DMS153 treated with DMSO at 0.1 percent for 48 hours (cell line): ENCODE data around the gene SLC44A1.
A peak's percentile ranks its signal among the peaks of the same experiment; 100 is the strongest.

Experiments
- DNase-seq: peaks from one replicate; lab custom pipeline; 2025; ENCODE audit not compliant: unreplicated experiment; lab: John Stamatoyannopoulos, UW

Gene SLC44A1

DNA sequence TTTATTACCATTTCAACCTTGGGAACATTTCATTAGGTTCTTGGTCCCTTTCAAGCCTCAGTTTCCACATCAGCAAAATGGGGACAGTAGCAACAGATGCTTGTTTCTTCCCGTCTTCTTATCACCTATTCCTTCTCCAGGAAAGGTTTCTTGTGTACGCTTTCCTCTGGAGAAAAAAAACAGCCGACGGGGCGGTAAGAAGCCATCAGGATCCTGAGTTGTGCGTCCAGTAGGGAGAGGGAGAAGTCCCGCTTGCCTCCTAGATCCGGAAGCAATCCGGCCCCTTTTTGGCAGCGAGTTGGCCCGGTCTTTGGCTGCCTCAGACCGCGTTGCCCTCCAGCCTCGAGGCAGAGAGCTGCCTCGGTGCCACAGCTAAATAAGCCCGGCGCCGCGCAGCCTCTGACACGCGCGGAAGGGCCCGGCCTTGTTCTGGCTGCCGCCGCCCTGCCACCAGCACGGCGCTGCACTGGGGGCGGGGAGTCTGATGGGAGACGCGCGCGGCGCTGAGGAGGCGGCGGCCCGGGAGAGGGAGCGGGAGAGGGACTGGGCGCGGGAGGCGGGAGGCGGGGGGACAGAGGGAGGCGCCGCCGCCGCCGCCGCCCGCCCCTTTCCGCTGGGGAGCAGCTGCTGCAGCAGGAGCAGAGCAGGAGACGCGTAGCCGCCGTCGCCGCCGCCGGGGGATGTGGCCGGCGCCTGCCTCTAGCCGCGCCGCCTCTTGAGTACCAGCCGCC lies at the start of gene SLC44A1:
TSS of gene SLC44A1 (plus strand) at position 649 of the 731 bp plus-strand sequence. CDS start 218 bp downstream, outside the sequence.
- DNase-seq, result peak; percentile 92

DNA sequence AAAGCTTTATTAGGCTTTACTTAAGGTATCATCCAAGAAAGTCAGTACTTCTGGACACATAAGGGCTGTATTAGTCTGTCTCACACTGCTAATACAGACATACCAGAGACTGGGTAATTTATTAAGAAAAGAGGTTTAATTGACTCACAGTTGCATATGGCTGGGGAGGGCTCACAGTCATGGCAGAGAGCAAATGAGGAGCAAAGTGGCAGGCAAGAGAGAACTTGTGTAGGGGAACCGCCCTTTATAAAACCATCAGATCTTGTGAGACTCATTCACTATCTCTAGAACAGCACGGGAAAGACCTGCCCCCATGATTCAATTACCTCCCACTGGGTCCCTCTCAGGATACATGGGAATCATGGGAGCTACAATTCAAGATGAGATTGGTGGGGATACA lies 49.2 kb upstream of the SLC44A1 start:
- DNase-seq, result no peak

DNA sequence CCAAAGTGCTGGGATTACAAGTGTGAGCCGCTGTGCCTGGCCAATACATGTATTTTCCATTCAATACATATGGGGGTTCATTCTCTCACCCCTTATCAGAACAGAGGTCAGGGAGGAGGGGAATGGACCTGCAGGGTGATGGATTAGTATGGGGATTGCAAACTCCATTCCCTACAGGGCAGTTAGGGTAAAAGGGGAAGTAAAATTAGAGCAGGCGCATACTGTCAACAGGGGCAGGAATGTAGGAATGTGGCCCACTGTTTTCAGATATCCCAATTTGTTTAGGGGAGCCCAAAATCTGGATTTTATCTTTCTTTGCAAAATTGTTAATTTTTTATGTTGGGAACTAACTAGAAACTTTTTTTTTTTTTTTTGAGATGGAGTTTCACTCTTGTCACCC lies 46.4 kb upstream of the SLC44A1 start:
- DNase-seq, result no peak

- no peak for DNase-seq
Measured at GRCh38 chr9:105198865-105199264, 45.6 kb upstream of the SLC44A1 start.

GRCh38 chr9:105204416-105204815 lies 40.0 kb upstream of the SLC44A1 start:
- no peak for DNase-seq

DNA sequence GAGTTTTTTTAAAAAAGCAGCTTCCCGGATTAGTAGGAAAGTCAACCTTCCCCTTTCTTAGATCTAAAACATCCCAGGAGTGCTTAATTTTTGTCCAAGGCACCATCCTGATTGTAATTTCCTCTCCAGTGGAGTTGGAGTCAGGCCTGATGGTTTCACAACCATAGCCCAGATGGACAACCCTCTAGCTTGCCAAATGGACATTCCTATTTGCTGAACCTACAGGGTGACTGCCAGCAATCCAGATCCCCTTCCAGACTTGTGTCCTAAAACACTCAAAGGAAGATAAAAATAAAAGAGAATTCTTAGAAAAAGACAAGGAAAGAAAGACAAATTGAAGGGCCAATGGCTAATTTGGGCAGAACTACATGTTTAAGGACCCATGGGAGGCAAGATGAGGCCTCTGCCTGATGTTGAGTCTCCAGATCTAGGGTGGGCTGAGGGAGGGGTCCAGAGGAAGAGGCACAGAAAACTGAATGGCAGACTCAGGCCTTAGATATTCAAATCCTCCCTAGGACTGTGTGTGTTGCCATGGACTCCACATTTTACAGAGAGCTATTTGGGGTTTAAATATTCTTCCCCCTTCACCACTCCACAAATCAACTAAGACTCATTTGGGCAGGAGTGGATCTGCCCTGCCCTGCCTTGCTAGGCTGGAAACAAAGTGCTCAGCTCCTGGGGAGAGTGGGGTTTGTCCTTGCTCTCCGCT lies 38.5 kb upstream of the SLC44A1 start:
- DNase-seq, result no peak

- peak; percentile 32 for DNase-seq
Measured at GRCh38 chr9:105206496-105206820, 38.0 kb upstream of the SLC44A1 start.

DNA sequence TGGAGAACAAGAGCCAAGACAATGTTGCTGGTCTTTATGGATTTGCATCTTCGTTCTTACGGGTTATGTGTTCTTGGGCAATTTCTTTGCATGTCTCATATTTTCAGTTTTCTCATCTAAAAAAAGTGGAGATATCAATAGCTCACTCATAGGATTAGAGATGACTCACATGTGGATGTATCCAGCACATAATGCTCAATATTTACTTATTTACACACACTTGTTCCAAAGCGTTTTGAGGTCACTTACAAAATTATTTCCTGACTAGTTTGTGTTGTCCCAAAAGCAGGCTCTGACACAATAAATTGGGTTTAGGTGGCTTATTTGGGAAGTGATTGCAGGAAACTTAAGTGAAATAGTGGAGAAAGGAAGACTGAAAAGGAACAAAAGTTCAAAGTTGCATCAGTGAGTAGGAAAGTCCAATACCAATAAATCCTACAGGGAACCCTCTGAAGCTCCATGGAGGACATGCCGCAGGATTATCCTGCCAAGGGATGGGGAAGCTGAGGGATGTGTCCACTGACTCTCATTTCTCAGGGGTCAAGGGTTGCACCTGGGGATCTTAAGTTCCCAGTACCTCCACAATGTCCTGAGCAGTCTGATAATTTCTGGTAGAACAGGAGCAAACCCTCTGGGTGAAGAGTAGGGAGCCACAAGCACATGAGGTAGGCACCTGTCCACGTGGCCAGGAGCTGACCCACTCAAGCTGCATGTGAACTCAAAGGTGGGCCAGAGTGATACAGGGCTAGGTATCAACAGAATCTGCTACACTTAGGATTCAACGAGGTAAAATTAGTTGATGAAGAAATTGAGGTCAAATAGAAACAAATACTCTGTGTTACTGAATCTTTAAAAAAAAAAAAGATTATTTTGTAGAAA lies 37.4 kb upstream of the SLC44A1 start:
- DNase-seq, result no peak

DNA sequence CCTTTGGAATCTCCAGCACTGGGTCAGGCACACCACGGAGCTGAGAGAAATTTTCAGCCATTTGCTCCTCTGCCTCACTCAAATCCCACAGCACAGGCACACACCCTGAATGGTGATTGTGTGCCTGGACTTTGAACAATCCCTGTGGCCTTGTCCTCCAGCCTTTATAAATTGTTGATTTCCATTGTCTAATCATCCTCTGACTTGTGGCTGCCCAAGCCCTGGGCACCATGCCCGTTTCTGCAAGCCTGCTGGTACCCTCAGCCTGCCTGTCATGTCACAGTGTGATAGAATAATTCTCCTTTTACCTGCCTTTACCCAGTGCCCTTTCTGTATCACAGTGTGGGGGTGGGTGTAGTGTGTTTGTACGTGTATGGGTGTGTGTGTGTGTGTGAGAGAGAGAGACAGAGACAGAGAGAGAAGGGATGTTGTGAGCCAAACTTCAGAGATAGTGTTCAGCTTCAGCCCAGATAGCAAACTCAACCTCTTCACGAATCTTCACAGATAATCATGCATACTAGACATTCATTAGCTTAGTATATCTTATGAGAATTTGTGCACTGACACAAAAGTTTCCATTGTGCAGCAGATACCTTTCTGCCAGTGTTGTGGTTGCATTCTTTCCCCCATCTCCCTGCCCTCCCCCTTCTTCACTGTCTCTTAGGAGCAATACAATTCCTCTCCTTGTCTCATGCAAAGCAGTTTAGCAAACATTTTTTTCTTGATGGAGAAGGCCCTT lies 27.8 kb upstream of the SLC44A1 start:
- DNase-seq, result no peak

DNA sequence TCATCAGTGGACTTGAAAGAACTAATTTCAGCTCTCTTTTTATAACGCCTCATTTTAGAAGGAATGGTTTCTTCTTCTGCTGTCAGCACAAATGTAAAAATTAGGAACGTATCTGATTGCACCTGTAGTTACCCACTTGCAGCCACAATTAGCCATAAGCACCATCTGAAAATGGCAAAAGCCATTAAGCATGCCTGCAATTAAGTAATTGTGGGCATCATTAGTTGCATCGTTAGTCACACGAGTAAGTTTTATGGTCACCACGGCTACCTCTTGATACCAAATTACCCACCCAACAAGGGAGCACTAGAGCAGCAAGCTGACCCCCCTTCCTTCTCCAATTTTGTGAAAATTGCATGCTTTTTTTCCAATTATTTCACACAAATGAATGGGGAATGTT lies 25.8 kb upstream of the SLC44A1 start:
- no peak for DNase-seq

DNA sequence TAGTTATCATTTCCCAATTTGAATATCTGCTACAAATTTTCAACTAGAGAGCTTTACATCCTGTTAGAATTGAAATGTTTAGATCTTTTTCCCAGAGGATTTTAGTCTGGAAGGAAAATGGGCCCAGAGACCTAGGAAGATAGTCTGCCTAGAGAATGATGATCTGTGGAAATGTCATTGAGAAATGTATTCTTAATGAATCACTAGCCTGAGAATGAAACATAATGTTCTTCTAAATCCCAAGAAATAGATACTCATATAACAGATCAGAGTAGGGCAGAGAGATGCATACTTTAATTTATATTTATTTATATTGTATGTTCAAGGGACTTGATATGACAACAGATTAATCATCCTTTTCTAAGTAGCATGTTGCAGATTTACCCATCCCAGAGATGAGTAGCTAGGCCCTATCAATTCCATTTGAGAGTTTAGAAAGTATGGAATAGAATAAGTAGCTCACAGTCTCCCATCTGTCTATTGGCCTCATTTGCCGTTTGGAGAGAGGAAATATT lies 25.1 kb upstream of the SLC44A1 start:
- DNase-seq, result no peak

GRCh38 chr9:105220451-105220850 lies 24.0 kb upstream of the SLC44A1 start:
- DNase-seq, result no peak

- DNase-seq, result no peak
Measured at GRCh38 chr9:105223544-105224140, 20.8 kb upstream of the SLC44A1 start.

DNA sequence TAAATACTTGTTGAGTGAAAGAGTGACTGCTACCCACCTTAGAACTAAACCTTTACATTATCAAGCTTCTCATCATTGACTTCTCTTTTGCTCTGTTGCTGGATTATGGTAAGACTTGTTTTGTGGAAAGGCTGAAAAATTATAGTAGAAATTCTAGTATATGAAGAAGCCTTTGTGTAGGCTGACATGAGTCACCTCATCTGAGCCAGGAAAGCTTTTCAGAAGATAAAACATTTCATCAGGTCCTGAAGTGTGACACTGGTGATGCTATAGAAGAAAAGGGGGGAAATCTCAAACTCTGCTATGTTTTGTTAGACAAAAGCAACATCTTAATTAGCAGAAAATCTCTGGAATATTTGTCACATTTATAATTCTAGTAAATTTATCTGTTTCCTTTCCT lies 18.4 kb upstream of the SLC44A1 start:
- DNase-seq, result no peak

DNA sequence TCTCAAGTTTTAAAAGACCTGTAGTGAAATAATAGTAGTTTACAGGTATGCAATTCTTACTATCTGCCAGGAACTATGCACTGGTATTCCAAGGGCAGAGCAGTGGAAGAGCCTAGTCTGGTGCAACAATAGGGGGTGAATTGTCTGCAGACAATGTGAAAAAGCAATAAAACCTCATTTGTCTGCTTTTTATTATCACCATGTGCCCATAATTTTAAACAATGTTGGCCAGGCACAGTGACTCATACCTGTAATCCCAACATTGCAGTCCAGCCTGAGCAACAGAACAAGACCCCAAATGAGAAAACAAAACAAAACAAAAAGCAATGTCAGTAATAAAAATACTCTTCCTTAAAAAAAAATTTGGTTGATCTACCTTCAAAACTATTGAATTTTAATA lies 12.2 kb upstream of the SLC44A1 start:
- no peak for DNase-seq

DNA sequence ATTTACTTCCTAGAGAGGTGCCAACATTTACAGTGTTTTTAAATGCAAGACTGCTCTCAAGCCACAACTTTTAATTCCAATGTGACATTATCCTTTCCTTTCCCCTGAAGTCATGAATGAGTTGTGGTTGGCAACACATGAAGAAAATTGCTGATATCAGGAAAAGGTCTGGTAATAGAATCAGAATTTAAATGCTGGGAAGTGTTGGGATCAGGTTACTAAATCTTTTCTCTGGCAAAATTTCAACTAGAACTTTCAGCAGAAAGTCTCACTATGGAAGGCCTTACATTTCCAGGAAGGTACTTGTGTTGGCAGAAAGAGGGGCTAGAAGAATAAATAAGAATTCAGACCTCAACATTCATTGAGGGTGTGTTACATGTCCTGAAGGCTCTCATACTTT lies 10.6 kb upstream of the SLC44A1 start:
- DNase-seq, result no peak

DNA sequence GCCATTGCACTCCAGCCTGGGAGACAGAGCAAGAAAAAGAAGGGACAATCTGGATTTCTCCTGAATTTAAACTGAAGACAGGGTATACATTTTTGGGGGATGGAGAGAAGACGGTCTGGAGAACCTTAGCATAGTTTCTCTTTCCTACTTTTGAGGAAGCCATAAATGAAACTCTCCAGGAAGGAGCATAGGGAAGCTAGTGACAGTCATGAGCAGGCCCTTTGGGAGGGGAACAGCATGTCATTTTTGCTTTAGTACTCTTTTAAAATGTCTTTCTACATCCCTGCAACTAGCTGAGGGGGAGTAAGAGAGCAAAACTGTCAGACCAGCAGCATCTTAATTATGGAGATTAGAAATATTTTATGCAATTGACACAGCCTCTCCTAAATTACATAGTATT lies 8.2 kb upstream of the SLC44A1 start:
- no peak for DNase-seq

- no peak for DNase-seq
Measured at GRCh38 chr9:105237246-105237645, 7.2 kb upstream of the SLC44A1 start.

DNA sequence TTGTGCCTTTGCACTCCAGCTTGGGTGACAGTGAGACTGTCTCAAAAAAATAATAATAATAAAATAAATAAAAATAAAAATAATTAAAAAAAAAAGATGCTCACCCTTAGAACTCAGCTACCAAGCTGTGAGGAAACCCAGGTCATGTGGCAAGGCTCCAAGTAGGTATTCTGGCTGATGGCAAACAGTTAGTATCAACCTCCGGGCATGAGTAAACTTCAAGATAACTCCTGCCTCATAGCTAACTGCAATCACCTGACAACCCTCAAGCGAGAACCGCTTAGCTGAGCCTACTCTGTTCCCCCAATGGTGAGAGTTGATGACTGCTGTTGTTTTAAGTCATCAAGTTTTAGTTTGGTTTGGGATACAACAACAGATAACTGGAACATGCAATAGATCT lies 6.1 kb upstream of the SLC44A1 start:
- DNase-seq, result no peak

GRCh38 chr9:105241356-105242043 lies 3.0 kb upstream of the SLC44A1 start:
- DNase-seq, result no peak
